ENCODE data around the gene DNAH7.
"Not testable (repeated sequence)": the region's sequence is repeated elsewhere in the genome, so short reads cannot be mapped to it uniquely, and the experiment has no call there.

Gene DNAH7

DNA sequence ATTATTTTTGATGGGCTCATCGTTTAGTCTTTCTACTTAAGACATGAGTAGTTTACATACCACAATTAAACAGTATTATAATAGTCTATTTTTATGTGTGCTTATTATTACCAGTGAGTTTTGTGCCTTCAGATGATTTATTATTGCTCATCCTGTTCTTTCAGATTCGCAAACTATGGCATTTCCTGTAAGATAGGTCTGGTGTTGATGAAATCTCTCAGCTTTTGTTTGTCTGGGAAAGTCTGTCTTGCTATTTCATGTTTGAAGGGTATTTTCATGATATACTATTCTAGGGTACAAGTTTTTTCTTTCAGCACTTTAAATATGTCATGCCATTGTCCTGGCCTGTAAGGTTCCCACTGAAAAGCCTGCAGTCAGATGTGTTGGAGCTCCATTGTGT, 101.3 kb downstream of the DNAH7 start:
- DNase-seq (ENCODE audit: low spot score), result no peak

DNA sequence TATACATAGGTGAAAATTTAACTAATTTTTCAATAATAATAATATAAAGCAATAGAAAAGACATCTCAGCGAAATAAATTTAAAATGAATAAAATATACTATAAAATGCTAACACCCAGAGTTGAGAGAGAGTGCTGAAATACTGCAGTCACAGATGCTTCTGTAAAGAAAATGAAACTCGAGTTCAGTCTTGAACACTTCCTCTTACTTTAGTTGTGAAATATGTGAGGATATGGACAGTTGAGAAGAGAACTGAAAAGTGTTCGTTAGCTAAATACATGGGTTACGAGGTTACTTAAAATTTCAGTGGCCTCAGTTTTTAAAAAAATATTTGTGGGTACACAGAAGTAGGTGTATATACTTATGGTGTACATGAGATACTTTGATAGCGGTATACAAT, 106.8 kb downstream of the DNAH7 start:
- no peak for DNase-seq (ENCODE audit: low spot score)

DNA sequence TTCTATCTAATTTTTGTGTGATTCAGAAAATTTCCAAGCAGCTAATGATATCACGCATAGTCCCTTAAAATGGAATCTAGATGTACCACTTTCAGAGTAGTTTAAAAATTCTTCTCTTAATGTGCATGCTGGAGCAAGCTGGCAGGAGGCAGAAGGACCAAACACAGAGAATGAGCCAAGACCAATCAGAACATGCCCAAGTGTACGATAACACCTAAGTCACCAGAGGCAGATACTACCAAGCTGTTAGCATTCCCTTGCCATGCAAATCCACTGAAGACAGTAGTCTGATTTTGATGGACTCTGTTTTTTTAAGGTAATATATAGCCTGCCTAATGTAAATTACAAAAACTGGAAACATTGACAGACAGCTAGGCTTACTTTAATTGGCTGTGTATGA, 109.3 kb downstream of the DNAH7 start:
- DNase-seq (ENCODE audit: low spot score), result no peak

DNA sequence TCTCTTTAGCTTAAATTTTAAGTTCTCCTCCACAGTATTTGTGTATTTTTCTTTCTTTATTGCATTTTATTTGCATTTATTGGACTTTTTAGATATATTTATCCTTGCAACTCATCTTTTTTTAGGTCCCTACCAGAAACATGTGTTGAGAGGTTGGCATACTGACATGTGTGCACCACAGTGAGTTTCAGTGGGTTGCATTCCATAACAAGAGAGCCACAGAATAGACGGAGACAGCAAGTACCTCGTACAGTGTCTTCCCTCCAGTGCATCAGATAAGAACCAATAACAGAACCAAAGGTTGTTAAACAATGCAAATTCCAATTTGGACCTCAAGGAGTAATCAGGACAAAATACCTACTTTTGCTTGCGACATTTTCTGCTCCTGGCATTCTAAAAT, 111.9 kb downstream of the DNAH7 start:
- no peak for DNase-seq (ENCODE audit: low spot score)

DNA sequence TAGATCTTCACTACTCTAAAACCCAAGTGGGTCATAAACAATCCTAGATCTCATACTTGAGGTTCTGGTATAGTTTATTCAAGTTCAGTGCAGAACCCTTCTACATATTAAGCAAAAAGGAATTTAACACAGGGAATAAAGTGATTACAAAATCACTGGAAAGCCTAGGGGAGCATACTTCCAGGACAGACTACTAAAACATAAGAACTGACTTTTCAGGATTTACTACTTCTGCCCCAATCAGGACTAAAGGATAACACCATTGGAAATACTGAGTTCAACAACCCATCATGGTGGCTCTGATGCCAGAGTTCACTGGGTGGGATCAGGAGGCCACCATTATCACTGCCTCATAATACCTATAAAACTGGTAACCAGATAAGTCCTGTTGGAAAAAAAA, 123.6 kb downstream of the DNAH7 start:
- DNase-seq (ENCODE audit: low spot score), result no peak

DNA sequence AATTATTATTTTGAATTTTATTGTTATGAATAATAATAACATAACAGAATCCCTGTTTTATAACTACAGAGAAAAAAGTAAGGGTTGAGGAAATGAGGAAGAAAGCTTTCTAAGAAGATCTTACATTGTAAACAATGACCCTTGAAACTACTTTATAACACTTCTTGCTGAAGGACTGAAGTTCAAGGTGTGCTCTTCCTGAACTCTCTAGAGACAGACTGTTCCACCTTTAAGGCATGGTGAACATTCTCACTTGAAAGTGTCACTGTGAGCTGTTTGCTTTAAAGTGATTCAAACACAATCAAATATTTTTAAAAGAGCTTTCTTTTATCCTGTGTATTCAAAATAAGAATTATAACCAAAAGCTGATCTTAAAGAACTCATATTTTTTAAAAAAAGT, 131.5 kb downstream of the DNAH7 start:
- DNase-seq (ENCODE audit: low spot score), result no peak

DNA sequence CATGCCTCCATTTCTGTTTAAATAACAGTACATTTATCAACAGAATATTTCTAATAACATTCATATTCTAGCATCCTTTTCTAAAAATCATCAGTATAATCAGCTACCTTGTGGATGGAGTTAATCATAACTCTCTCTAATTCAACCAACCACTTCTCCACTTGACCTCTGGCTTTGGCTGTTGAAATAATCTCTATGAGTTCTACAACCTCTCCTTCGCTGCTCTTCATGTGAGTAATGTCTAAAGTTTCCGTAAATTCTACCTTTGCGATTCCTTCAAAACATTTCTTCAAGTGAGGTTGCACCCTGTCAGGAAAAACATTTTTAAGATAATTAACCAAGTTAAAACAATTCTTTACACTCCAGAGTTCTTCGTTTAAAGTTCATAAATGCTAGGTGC, 134.2 kb downstream of the DNAH7 start:
- no peak for DNase-seq (ENCODE audit: low spot score)

DNA sequence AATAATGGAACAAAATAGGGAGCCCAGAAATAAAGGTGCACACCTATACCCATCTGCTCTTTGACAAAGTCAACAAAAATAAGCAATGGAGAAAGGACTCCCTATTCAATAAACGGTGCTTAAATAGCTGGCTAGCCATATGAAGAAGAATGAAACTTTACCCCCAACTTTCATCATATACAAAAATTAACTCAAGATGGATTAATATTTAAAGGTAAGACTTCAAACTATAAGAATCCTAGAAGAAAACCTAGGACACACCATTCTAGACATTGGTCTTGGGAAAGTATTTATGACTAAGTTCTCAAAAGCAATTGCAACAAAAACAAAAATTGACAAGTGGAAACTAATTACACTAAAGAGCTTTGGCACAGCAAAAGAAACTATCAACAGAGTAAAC, 139.1 kb downstream of the DNAH7 start:
- DNase-seq (ENCODE audit: low spot score), result no peak

DNA sequence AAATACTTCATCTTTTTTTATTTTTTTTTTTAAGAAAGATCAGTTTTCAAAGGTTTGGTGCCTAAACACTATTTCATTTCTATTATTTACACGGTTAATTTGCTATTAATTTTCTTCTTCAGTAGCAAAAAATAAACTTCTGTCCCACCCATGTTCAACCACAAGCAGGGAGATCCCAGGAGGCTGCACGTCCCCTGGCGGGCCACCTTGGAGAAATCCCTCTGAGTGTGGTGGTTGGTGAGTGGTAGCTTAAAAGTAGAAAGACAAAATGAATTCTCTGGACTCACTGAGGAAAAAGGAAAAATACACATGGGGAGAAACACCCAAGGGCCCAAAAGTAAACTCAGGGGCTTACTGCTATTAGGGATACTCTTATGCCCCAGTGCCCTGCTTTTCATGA, 143.5 kb downstream of the DNAH7 start:
- DNase-seq (ENCODE audit: low spot score), result no peak

DNA sequence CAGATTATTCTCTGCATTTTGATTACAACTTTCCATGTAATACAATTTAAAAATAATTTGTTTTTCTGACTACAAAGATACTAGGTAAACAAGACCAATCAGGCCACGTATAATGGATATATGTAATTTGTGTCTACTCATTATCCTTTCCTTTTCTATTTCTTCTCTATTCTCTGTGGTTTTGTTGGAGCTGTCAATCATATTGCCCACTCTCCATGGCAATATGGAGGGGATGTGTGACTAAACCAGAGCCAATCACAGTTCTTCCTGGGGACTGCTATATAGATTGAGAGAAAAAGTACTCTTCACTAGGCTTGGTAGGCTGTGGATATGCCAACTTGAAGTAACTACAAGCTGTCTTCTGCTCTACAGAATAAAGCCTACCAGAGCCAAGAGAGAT, 144.7 kb downstream of the DNAH7 start:
- DNase-seq (ENCODE audit: low spot score), result no peak

DNA sequence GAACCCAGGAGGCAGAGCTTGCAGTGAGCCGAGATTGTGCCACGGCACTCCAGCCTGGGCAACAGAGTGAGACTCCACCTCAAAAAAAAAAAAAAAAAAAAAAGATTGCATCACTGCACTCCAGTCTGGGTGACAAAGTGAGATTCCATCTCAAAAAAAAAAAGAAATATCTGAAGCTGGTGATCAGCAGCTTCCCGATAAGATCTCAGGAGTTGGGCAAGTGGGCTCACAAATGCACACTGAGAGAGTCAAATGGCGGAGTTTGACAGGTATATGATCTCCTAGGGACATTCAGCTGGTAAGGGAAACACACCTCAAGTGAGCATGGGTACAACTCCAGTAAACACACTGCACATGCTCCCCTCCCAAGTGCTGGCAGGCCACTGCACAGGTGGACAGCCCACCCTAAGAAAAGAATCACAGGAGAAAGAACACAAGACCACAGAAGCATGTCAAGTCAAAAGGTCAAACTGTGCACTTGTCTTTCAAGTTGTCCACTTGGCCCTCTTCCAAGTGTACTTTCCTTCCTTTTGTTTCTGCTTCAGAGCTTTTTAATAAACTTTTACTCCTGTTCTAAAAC, 151.5 kb downstream of the DNAH7 start:
- not testable (repeated sequence) for DNase-seq (ENCODE audit: low spot score)

DNA sequence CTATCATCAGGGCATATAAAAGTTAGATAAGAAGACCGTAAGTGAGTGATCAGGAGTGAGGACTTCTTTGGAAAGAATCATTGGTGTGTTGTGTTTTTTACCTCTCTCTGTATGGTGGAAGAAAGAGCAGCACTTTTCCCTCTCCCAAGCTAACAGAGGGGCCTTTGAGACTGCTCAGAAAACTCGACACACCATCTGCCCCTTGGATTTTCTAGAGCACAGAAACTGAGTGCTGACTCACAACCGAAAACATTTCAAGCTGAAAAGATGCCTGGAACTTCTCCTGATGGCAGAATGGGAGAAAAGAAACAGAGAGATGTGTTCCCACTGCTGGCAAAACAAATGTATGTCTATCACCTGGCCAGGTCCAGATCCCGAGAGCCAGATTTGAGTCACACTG, 156.6 kb downstream of the DNAH7 start:
- DNase-seq (ENCODE audit: low spot score), result no peak

DNA sequence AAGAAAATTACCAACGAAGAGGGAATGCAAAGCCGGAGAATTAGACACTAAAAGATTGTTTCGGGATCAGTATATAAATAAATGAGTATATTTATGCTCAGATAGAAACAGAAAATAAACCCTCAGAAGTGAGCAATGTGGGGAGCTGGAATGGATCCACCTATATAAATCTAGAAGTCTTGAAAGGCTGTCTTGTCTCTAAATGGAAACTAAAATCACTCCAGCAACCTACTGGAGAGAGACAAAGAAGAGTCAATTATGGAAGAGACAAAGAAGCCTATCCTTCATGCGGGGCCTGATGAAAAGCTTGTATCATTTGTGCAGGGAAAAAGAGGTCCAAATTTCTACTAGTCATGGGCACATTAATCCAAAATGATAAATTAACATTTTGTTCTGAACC, 158.1 kb downstream of the DNAH7 start:
- no peak for DNase-seq (ENCODE audit: low spot score)

DNA sequence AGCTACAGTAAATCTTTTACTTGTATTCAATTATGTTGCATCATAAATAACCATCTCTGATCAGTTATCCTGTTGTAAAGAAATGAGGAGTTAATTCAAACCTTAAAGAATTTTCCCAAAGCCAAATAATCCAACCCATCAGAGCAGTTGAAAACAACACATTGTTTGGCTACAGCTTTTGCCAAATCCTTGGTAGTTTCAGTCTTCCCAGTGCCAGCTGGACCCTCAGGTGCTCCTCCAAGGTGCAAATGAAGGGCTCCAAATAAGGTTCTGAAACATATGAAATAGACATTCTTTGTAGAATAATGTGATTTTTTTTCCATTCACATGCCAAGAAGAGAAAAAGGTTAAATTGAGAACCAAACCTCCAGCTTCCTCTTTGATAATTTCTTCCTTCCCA, 158.7 kb downstream of the DNAH7 start:
- DNase-seq (ENCODE audit: low spot score), result no peak

DNA sequence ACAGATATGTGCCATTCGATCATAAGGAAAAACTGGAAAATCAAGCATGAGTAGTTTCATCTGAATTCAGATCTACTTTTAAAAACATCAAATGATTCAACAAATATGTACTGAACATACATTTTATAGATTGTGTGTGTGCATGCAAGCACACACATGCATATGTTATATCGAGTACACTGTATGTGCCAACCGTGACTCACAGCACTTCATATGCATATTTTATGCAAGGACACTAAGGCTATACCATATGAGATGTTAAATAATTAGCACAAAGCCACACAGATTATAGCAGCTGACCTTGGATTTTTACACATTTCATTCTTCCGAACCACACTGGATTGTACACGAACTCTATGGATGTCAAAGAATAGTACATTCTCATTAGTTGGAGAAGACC, 161.2 kb downstream of the DNAH7 start:
- no peak for DNase-seq (ENCODE audit: low spot score)

DNA sequence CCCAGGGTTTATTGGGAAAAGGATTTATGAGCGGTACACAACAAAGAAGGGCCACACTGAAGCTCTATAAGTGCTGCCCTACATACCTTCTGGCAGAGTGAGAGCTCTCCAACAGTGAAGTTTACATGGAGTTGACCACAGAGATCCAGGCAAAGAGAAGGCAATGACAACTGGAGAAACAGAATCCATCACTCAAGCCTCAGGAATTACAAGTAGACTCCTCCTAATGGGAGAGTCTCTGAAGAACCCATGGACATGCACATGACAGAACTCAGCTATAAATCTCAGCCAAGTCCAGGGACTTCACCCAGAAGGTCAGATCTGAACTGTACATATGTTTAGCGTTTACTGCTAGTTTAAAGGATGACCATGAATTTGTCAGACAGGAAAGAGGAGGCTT, 164.7 kb downstream of the DNAH7 start:
- no peak for DNase-seq (ENCODE audit: low spot score)

DNA sequence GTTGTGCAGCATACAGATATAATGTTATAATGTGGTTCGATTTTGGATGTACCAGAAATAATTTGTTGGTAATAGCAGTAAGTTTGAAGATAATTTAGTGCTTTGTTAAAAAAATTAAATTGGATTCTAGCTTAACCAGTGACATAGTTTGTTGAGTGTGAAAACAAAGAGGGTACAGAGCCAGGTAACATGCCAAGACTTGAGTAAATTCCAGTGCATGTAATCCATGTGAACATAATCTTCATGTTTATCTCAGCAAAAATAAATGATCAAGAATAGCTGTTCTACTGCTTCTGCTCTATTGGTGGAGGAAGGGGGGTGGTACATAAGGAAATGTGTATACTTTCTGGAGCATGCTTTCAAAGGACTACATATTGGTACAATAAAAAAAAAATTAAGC, 165.8 kb downstream of the DNAH7 start:
- DNase-seq (ENCODE audit: low spot score), result no peak

DNA sequence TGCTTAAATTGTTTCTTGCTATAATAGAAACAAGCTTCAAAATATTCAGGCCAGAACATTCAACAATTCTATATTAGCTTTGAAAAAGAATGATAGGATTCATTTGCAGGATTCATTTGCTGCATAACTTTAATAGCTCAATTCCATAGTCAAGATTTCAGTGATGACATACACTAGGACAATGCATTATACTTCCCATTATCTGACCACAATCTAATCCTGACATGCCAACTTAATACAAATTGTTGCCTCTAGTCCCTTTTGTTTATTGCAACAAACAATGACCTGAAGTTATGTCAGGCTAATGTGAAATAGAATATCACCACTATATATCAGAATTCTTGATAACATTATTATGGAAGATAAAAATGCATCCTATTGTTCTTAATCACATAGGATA, 169.4 kb downstream of the DNAH7 start:
- DNase-seq (ENCODE audit: low spot score), result peak; percentile 9

DNA sequence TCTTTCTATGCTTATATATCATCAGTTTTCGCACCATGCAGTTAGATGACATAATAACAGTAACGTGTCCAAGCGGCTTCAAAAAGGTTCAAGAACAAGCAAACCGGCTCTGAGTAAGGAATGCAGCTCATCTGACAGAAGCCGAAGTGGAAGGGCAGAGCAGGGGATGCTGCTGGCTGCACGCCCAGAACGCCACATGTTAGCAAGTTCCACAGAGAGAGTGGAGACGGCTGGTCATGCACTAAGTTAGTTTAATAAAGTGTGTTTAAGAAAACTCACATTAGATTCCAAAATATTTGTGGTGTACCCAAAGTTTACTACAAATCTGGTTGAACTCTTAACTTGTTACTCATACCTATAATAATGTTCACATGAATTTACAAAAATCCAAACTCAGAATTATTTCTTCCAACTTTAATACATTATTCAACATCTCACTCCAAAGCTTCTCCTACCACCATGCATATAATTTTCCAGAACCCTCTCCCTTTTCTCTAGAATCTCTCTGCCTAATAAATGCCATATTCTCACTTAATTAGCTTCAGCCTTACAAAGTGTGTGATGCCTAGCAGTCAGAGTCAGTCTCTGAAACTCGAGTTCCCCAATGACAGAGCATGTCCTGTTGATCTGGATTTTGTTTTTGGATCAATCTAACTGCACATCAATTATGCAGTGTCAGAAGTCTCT, 170.0 kb downstream of the DNAH7 start:
- peak; percentile 94 for DNase-seq (ENCODE audit: low spot score)

DNA sequence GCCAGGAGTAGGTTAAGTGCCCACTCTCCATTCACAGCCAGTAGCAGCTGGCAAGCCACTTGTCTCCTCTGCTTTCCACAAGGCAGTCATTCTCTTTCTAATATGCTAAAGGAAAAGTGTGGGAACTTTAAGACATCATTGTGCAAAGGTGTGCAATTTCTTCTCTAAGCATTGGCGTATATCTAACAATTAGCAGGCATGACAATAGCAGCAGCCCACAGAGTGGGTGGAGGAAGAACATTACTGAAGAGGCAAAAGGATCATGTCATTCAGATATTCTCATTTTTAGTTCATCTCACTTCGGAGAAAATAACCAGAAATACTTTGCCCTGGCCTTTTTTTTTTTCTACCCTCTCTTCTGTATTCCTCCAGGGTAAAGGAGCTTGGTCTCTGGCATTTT, 177.6 kb downstream of the DNAH7 start:
- no peak for DNase-seq (ENCODE audit: low spot score)

DNA sequence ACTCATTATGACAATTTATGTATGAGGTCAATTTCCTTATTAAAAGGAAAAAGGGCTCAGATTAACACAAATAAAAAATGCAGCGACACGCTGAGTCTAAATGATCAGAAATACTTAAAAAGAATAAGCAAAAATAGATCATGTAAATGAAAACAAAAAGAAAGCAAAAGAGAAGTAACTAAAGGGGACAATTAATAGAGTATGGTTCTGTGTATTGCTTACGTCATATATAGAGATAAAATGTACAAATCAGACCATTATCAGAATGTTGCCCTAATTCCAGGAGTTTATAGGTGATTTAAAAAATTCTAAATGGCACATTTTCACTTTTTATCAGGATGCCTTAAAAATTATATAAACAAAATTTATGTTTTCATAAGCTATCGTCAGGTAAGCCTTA, 189.5 kb downstream of the DNAH7 start:
- no peak for DNase-seq (ENCODE audit: low spot score)

DNA sequence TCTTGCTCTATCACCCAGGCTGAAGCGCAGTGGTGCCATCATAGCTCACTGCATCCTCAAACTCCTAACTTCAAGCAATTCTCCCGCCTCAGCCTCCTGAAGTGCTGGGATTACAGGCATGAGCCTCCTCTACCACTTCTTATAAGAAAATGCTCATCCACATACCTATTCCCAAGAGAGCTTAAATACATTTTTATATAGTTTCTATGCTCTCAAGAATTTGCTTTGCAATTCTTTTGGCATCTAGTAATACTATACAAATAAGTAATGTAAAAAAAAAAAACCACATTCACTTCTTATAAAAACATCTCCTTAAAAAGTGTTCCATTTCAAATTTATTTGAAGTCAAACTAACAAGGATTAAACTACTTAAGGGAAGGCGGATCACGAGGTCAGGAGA, 197.3 kb downstream of the DNAH7 start:
- DNase-seq (ENCODE audit: low spot score), result no peak

DNA sequence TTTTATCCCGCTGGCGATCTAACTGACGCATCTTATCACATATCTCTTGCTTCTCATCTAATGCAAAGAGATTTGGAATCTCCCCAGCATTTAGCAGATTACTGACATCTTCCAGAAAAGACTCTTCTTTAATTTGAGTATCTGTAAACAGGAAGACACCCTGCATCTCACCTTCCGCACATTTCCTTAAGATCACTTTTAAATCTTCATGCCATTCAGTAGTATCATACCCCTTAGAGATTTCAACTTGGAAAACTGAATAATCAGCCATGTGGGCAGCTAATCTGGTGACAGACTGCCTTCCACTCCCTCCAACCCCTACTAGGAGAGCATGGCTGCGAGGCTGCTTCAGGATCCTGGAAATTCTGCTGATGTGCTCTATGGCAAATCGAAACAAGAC, 204.3 kb downstream of the DNAH7 start:
- DNase-seq (ENCODE audit: low spot score), result no peak

DNA sequence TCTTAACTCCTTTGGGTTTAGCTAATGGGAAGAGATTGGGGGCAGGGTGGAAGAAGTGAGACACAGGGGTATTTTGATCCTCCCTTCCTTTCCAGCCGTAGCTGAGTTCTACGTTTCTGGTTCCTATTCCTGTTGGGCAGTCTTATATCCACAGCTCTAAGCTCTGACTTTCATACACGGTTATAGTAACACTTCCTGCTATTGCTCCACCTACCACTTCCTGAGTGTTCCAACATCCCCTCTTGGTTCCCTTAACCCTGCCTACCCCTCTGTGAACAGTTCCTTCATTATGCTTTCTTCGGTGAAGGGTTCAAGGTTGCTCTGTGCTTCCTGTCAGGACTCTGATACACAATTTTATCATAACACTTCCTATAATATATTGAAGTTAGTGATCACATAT, 205.1 kb downstream of the DNAH7 start:
- no peak for DNase-seq (ENCODE audit: low spot score)
